GM18870 (cell line): ENCODE measurements around the gene COPS3.

Experiments used
- ATAC-seq: cut with Tn5 transposase; IDR thresholded peaks from one replicate; pipeline ENCODE4 v1.9.1; 2021; ENCODE audit warnings: moderate library complexity; ENCODE audit not compliant: unreplicated experiment

Gene COPS3

DNA sequence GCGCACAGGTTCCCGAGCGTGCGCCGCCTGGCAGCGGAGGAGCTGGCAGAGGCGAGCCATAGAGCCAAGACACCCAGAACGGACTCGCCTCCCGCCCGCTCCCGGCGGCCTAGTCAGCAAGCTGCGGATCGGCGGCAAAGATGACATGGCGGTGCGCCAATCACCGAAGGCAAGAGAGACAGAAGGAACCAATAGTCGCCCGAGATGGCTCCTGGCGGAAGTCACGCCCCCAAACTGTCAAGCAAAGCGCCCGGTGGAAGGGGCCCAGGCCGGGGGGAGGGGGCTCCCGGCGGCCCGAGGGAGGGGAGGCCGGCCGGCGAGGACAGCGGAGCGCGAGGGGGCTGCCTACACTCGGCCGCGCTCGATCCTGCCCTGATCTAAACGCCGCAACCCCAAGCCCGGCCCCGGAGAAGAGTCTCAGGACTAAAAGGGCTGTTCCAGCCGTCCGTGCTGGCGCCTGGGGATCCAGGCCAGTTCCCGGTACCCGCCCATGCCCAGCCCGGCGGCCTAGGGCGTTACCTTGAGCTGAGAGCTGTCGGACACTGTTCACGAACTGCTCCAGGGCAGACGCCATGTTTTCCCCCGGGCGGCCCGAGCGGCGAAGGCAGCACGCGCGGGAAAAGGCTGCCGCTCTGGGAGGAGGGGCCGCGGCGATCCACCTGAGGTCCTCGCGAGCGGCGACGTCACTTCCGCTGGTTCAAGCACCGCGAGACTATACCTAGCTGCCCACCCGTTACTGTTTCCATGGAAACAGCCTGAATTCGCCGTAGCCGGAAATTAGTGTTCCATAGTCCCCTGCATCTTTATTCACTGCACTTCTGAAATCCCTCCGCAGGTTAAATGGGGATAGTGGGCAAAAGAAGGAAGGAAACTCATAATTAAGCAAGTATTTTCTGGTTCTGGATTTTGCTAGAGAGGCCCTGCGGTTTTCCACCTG is at the start of gene COPS3:
COPS3 (minus strand) TSS at position 634 of the 937 bp plus-strand sequence; CDS start at position 574, 60 bp downstream.
- ATAC-seq, result peak; percentile 82

DNA sequence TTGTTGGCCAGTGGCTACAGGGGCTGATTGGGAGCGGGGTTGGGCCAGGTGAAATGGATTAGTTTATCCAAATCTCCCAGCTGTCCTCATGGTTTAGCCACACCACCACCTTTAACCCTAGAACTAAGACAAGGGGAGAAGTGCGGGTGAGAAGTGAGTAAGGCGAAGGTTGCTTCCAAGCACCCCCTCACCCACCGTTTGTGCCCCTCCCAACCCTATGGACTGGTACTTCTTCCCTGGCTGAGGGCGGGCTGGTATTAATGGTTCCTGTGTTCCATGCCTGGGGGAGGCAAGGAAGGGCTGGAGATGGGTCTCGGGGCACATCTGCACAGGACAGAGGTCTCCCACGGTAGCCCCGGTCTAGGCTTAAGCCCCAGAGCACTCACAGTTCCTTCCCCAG is 47.2 kb upstream of the COPS3 start:
- ATAC-seq, result no peak

GRCh38 chr17:17326275-17326875 is 45.3 kb upstream of the COPS3 start:
- ATAC-seq, result no peak

GRCh38 chr17:17325816-17326215 is 44.8 kb upstream of the COPS3 start:
- no peak for ATAC-seq

- no peak for ATAC-seq
Observed at GRCh38 chr17:17325228-17325627, 44.2 kb upstream of the COPS3 start.

GRCh38 chr17:17324616-17325015 is 43.6 kb upstream of the COPS3 start:
- ATAC-seq, result no peak

GRCh38 chr17:17322516-17323510 is 41.8 kb upstream of the COPS3 start:
- no peak for ATAC-seq

GRCh38 chr17:17321356-17322025 is 40.4 kb upstream of the COPS3 start:
- ATAC-seq, result no peak

GRCh38 chr17:17320911-17321220 is 39.8 kb upstream of the COPS3 start:
- no peak for ATAC-seq

- no peak for ATAC-seq
Observed at GRCh38 chr17:17320188-17320910, 39.3 kb upstream of the COPS3 start.

DNA sequence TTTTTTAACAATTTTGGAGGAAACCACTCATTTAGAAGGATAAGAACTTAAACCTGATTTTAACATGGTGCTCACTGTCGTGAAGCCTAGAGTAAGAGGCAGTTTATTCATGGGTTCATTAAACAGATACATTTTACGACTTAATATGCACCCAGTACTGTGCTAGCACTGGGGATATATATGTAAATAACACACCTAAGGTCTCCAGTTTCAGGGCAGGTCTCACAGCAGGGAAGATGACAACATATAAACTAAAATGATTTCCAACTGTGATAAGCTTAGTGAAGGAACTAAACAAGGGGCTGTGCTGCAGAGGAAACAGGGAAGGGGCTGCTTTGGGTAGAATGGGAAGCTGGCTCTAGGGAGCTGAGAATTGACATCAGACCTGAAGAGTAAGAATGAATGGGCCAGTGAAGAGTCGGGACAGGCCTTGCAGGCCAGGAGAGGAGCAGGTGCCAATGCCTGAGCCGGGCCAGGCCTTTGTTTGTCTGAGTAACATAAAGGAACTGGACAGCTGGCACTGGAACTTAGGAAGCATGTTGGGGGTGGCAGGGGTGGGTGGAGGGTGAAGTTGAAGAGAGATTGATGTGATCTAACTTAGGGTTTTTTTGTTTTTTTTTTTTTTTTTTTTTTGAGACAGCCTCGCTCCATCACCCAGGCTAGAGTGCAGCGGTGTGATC is 34.2 kb upstream of the COPS3 start:
- no peak for ATAC-seq

DNA sequence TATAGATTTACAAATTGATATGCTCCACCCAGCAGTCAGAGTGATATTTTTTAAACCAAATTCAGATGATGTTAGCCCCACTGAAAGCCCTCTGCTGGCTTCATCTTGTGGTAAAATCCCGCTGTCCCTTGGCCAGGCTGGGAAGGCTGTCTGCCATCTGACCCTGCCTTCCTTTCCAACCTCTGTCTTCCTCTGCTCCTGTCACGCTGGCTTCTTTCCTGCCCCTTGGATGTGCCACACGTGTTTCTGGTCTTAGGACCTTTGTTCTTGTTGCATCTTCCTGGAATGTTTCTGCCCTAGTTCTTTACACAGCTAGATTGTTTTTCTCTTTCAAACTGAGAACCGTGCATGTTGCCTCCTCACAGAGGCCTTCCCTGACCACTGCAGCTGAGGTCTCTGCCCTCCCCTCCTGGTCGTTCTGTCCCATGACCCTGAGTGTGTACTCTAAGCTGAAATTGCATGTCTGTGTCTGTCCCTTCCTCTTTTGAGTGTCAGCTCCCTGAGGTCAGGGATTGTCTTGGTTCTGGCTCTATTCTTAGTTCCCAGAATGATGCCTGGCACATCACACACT is 33.5 kb upstream of the COPS3 start:
- no peak for ATAC-seq

DNA sequence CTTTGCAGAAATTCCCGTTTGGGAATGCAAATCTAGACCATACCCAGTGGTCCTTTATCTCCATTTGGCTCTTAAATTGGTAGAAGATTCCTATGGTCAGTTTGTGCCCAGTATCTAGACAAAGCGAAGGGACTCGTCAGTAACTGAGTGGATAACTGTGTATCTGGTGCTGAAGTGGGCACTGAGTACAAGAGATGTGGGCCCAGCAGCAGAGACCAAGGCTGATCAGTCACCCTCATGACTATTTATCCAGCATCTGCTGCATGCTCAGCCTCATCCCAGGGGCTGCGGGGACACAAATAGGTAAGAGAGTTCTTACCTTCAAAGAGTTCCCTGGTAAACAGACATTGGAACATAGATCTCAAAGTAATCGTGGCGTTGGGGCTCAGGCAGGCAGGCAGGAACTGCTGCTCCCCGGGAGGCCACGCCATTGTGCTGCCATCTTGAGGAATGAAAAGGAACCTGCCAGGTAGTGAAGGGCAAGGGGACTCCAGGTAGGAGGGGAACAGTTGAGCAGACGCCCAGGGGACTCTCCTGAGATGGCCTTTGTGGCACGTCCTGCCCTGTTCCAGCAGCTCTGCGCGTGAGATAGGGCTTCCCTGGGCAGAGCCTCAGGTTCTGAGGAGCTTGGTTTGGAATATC is 32.4 kb upstream of the COPS3 start:
- ATAC-seq, result no peak

- no peak for ATAC-seq
Observed at GRCh38 chr17:17309356-17309755, 28.3 kb upstream of the COPS3 start.

- peak; percentile 78 for ATAC-seq
Observed at GRCh38 chr17:17305281-17305801, 24.3 kb upstream of the COPS3 start.

GRCh38 chr17:17304521-17304985 is 23.5 kb upstream of the COPS3 start:
- no peak for ATAC-seq

GRCh38 chr17:17303847-17304490 is 22.9 kb upstream of the COPS3 start:
- ATAC-seq, result no peak
